AG04450 (cell line): ENCODE data around the gene LRP8. TPM values are rescaled to one million over a fixed set of nuclear protein-coding genes. Genes with fewer than 3 reads are reported as not detected.

Experiments used
- CTCF ChIA-PET: fragments of 300-600, 350-600 bp; formaldehyde crosslinking; extraction: SDS; loops from one replicate; lab custom pipeline; 2022; ENCODE audit warnings: antibody characterized with exemption, inconsistent platforms; lab: Charles Lee
- POLR2A ChIA-PET: fragments of 350-600 bp; formaldehyde crosslinking; extraction: SDS; loops from one replicate; lab custom pipeline; 2021; ENCODE audit warnings: antibody characterized with exemption, inconsistent platforms; lab: Yijun Ruan, JAX
- DNase-seq: peaks from one replicate; pipeline ENCODE4 v3.0.0-alpha.2; 2011; ENCODE audit warnings: low read depth, low spot score
- H3K27ac ChIP-seq: one replicate; pipeline ENCODE4 v1.5.1; 2012; ENCODE audit warnings: low read depth, low read length, control low read depth
- H3K27me3 ChIP-seq: one replicate; pipeline ENCODE4 v1.6.0; 2012; ENCODE audit warnings: low read length; ENCODE audit not compliant: control insufficient read depth, insufficient read depth
- H3K4me3 ChIP-seq: 2 replicates; pipeline ENCODE4 v1.5.1; 2011; ENCODE audit warnings: mild to moderate bottlenecking, low read depth, low read length, control low read depth
- H3K9me3 ChIP-seq: 2 replicates; pipeline ENCODE4 v1.5.1; 2012; ENCODE audit warnings: low read length; ENCODE audit not compliant: control insufficient read depth, insufficient read depth
- polyA plus RNA-seq: library from polyadenylated mRNA; depleted of rRNA; stranded (reverse); fragments of >200 nt; gene quantifications from 2 replicates; pipeline ENCODE4 v1.2.3, GENCODE V29; 2011
- TF ChIP-seq, protein P1 (sequence below): IDR thresholded peaks from 2 replicates; pipeline ENCODE4 v1.5.1; 2011; ENCODE audit warnings: low read depth, low read length, control low read depth, inconsistent platforms

LRP8 gene
- polyA plus RNA-seq, 1 experiment, result 5.0 TPM

DNA sequence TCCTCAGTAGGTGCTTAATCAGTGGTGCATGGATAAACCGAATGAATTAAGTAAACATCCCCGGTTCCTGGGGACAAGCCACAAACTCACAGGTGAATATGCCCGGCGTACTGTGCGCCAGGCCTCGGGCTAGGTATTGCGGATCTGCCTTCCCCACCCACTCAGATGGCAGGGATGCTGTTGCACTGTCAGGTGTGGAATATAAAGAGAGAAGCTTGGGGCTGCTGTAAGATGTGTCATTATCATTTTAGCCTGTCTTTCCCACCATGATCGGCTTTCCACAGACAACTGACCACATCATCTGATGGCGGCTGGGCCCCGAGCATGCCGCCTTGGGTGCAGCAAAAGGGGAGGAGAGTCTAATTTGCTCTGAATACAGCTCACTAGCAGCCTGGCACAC, 45.4 kb upstream of the LRP8 start:
- DNase-seq, result no peak
- TF ChIP-seq, protein P1, sequence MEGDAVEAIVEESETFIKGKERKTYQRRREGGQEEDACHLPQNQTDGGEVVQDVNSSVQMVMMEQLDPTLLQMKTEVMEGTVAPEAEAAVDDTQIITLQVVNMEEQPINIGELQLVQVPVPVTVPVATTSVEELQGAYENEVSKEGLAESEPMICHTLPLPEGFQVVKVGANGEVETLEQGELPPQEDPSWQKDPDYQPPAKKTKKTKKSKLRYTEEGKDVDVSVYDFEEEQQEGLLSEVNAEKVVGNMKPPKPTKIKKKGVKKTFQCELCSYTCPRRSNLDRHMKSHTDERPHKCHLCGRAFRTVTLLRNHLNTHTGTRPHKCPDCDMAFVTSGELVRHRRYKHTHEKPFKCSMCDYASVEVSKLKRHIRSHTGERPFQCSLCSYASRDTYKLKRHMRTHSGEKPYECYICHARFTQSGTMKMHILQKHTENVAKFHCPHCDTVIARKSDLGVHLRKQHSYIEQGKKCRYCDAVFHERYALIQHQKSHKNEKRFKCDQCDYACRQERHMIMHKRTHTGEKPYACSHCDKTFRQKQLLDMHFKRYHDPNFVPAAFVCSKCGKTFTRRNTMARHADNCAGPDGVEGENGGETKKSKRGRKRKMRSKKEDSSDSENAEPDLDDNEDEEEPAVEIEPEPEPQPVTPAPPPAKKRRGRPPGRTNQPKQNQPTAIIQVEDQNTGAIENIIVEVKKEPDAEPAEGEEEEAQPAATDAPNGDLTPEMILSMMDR, result no peak
- POLR2A ChIA-PET, result no interaction called here
- Histone ChIP-seq H3K9me3 (no peaks in the 10 kb centered on the region; the same call in 1 of the 2 replicates), H3K27ac (no peak overlapping the region), H3K27me3 (peaks cover 33% of the 10 kb centered on the region), H3K4me3 (no peak overlapping the region)
- CTCF ChIA-PET, result interaction anchor here (0.7 kb wide), 1 partner anchor 20 kb away, joined by 3 read pairs; no protein-coding TSS in a partner anchor

DNA sequence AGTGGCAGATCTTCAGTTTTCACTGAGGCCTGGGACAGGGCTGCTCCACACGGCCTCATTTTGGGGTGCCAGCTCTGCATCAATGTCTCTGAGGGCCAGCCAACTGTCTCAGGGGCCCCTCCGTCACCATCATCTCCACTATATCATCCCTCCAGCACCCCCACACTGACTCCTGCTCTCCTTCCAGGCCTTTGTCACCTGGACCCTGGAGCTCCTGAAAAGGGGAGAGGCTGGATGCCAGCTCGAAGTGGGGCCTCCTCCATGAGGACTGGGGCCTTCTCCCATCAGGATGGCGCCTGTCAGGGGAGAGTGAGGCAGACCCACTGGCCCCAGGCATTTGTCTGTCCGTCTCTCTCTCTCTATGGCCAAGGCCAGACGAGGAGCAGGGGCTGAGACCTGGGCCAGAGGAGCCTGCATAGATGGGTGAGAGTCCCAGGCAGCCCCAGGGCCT, 44.7 kb upstream of the LRP8 start:
- CTCF ChIA-PET, result no interaction called here

DNA sequence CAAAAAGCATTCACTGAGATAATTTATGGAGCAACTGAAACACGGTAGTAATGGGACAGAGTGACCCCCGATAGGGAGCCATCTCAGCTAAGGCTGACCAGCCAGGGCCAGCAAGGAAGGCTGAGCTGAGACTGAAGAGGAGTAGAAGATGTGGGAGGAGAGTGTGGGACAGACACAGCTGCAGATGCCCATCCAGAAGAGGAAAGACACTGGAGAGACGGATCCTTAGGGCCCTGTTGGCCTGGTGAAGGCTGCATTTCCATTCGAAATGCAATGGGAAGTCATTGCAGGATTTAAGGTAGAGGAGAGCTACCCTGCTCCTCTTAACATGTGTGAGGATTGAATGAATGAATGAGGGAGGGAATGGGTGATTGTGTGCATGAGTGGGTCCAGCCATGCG, 44.0 kb upstream of the LRP8 start:
- TF ChIP-seq, protein P1, result no peak
- peaks cover 41% of the 10 kb centered on the region for H3K27me3 ChIP-seq
- H3K27ac ChIP-seq, result no peak overlapping the region
- H3K4me3 ChIP-seq, result no peak overlapping the region
- ChIA-PET POLR2A (no interaction called here), CTCF (no interaction called here)
- H3K9me3 ChIP-seq, result no peaks in the 10 kb centered on the region; the same call in 1 of the 2 replicates
- no peak for DNase-seq

More for the DNA sequence above, 44.7 kb upstream of the LRP8 start:
- POLR2A ChIA-PET, result no interaction called here
- DNase-seq, result no peak
- H3K27me3 ChIP-seq, result peaks cover 38% of the 10 kb centered on the region
- TF ChIP-seq, protein P1, result no peak
- no peak overlapping the region for H3K27ac ChIP-seq
- no peak overlapping the region for H3K4me3 ChIP-seq
- no peaks in the 10 kb centered on the region; the same call in 1 of the 2 replicates for H3K9me3 ChIP-seq

DNA sequence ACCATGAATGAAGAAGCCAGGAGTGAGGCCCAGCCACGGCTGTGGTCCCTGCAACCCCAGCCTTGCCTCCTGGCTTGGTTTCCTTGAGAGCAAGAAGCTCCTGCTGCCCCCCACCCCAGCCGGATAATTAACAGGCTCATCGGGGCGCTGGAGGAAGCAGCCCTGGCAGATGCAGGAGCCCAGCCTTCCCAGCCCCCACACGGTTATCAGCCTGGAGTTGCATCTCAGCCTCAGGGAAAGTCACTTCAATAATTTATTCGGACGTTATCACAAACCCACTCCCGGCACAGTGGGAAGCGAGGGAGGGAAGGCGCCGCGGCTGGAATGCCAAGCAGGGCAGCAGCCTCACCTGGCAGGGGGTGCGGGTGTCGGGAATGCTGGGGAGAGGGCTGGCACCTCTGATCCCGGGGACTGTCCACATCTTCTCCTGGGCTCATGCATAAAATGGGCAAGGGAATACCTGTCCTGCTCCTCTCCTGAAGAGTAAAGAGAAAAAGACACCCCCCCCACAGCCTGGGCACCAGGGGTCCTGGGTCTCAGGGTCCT, 43.3 kb upstream of the LRP8 start:
- Histone ChIP-seq H3K4me3 (no peak overlapping the region), H3K27ac (no peak overlapping the region), H3K27me3 (peaks cover 42% of the 10 kb centered on the region), H3K9me3 (no peaks in the 10 kb centered on the region; the same call in 1 of the 2 replicates)
- POLR2A ChIA-PET, result interaction anchor here (0.8 kb wide), 1 partner anchor 39 kb away, joined by 9 read pairs; no protein-coding TSS in a partner anchor
- TF ChIP-seq, protein P1, result no peak
- CTCF ChIA-PET, result no interaction called here
- no peak for DNase-seq

DNA sequence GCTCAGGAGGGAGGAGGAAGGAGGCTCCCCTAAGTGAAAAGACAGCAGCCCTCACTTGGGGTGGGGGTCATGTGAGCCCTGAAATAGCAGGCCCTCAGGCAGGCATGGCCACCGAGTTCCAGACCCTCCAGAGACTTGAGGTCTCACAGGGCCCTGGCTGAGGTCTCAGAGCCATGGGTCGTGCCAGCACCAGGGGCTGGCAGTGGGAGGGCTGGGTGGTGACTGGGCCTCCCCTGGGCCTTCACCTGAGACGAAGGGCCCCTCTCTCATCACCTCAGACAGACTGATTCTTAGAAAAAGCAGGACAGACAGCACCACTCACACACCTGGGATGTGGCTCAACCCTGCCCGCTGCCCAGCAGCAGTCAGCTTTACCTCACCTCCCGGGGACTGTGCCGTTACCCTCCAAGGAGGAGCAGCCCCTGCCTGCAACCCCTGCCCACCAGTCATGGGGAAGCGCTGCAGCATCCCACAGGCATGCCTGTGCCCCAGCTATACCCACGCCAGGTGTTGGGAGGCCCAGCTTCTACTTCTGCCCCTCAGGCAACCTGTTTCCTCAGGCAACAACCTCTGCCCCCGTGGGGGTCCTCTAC, 42.6 kb upstream of the LRP8 start:
- ChIA-PET CTCF (no interaction called here), POLR2A (interaction anchor here (0.8 kb wide), 1 partner anchor 38 kb away, joined by 9 read pairs; no protein-coding TSS in a partner anchor)
- no peaks in the 10 kb centered on the region; the same call in 1 of the 2 replicates for H3K9me3 ChIP-seq
- no peak overlapping the region for H3K4me3 ChIP-seq
- peaks cover 47% of the 10 kb centered on the region for H3K27me3 ChIP-seq
- no peak for DNase-seq
- TF ChIP-seq, protein P1, result no peak
- no peak overlapping the region for H3K27ac ChIP-seq
